ENCODE data around the gene VCAN.

DNA sequence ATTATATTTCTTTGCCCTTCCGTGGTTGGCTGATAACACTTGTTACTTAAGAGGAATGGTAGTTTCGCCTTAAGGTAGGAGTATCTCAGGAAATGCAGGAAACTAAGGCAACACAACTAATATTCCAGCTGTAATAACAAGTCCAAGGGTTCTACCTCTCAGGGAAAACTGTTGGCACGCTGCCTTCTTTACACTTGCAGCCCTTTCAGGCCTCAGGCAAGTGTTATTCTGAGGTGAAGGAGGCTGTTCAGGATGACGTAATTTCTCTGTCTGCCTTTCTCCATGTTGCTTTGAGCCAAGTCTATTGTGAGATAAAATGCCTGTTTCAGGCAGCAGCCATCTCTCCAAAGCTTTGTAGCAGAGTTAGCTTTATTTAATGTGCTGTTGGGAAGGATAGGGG is 38.0 kb downstream of the VCAN start:
- no peak for TF ChIP-seq POLR2AphosphoS5 (IDR thresholded peaks at IDR 0.05)
- TF ChIP-seq, protein P1, sequence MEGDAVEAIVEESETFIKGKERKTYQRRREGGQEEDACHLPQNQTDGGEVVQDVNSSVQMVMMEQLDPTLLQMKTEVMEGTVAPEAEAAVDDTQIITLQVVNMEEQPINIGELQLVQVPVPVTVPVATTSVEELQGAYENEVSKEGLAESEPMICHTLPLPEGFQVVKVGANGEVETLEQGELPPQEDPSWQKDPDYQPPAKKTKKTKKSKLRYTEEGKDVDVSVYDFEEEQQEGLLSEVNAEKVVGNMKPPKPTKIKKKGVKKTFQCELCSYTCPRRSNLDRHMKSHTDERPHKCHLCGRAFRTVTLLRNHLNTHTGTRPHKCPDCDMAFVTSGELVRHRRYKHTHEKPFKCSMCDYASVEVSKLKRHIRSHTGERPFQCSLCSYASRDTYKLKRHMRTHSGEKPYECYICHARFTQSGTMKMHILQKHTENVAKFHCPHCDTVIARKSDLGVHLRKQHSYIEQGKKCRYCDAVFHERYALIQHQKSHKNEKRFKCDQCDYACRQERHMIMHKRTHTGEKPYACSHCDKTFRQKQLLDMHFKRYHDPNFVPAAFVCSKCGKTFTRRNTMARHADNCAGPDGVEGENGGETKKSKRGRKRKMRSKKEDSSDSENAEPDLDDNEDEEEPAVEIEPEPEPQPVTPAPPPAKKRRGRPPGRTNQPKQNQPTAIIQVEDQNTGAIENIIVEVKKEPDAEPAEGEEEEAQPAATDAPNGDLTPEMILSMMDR (IDR thresholded peaks at IDR 0.05): no peak
- no peak for TF ChIP-seq POLR2A (IDR thresholded peaks at IDR 0.05)

All from transverse colon (tissue), 4 donors.